A549 (cell line): Measurements from ENCODE around the gene SKI. TPM values are rescaled to one million over a fixed set of nuclear protein-coding genes. Genes with fewer than 3 reads are reported as not detected.

Experiments
- ATAC-seq, 2 experiments: fragments of 200-7000 bp in 1 of 2; fragments of >200 bp in 1 of 2; cut with Nextera tagmentation in 1 of 2; cut with Tn5 transposase in 1 of 2; 3 replicates each; pipeline versions ENCODE4 v1.8.0 to v1.9.1; 2018 to 2020; ENCODE audit warnings: mild to moderate bottlenecking in 1 of 2, moderate library complexity in 1 of 2
- CTCF ChIA-PET: fragments of 300-600 bp; sonication (Branson Sonifier 250); formaldehyde crosslinking; extraction: SDS; loops from one replicate; lab custom pipeline; 2021; ENCODE audit warnings: antibody characterized with exemption, inconsistent platforms; lab: Yijun Ruan, JAX
- POLR2A ChIA-PET: fragments of 350-600 bp; formaldehyde crosslinking; extraction: SDS; loops from one replicate; lab custom pipeline; 2021; ENCODE audit warnings: antibody characterized with exemption, inconsistent platforms; lab: Yijun Ruan, JAX
- DNase-seq, 2 experiments: peaks; one replicate each; pipeline versions ENCODE4 v3.0.0 to v3.0.0-alpha.2; 2011 to 2016; ENCODE audit warnings: low read depth in 1 of 2, low spot score in 1 of 2
- FAIRE-seq: peaks from 2 replicates; lab custom pipeline; 2011; peaks lifted over from hg19 to GRCh38; lab: Jason Lieb, UNC
- H3K27ac ChIP-seq, 2 experiments: fragments of >200 bp; sonication (Bioruptor Twin); formaldehyde crosslinking; 3 replicates each; pipeline ENCODE4 v1.5.1; 2016 to 2017
- H3K4me1 ChIP-seq: fragments of >200 bp; sonication (Bioruptor Twin); formaldehyde crosslinking; 3 replicates; pipeline ENCODE4 v1.6.1; 2016
- H3K4me2 ChIP-seq: fragments of >200 bp; sonication (Bioruptor Twin); formaldehyde crosslinking; 3 replicates; pipeline ENCODE4 v1.6.1; 2016
- H3K4me3 ChIP-seq: fragments of >200 bp; sonication (Bioruptor Twin); formaldehyde crosslinking; 3 replicates; pipeline ENCODE4 v1.5.1; 2016
- H3K9me3 ChIP-seq: fragments of >200 bp; sonication (Bioruptor Twin); formaldehyde crosslinking; 3 replicates; pipeline ENCODE4 v1.6.1; 2016
- E2F6 ChIP-seq: IDR thresholded peaks from 2 replicates; pipeline ENCODE4 v1.6.1; 2012; ENCODE audit warnings: low read depth, borderline replicate concordance
- EHMT2 ChIP-seq: fragments of 200-600 bp; sonication (generic); IDR thresholded peaks from 2 replicates; pipeline ENCODE4 v1.6.1; 2016; ENCODE audit warnings: antibody characterized with exemption, low read depth, mild to moderate bottlenecking, moderate library complexity
- ELK1 ChIP-seq: fragments of 150-350 bp; IDR thresholded peaks from 2 replicates; pipeline ENCODE4 v1.6.1; 2014; ENCODE audit warnings: low read depth, mild to moderate bottlenecking, low read length
- EP300 ChIP-seq, 2 experiments: fragments of >200 bp; sonication (Bioruptor Twin); formaldehyde crosslinking; IDR thresholded peaks; 2 replicates in 1 of 2; 3 replicates in 1 of 2; pipeline ENCODE4 v1.6.1; 2016 to 2017
- HDAC2 ChIP-seq: fragments of 200-600 bp; sonication (generic); IDR thresholded peaks from 2 replicates; pipeline ENCODE4 v1.6.1; 2016
- HES2 ChIP-seq: fragments of >200 bp; sonication (Bioruptor Twin); formaldehyde crosslinking; IDR thresholded peaks from 2 replicates; pipeline ENCODE4 v1.6.1; 2016
- HEYL ChIP-seq: fragments of 250-450 bp; sonication (Bioruptor Pico); IDR thresholded peaks from 2 replicates; pipeline ENCODE4 v1.8.0; 2021; ENCODE audit warnings: mild to moderate bottlenecking, moderate library complexity
- HOXB5 ChIP-seq: fragments of 250-450 bp; sonication (Bioruptor Pico); IDR thresholded peaks from 2 replicates; pipeline ENCODE4 v1.5.0; 2020; ENCODE audit warnings: mild to moderate bottlenecking, moderate library complexity
- JUN ChIP-seq, 2 experiments: fragments of >200 bp; sonication (Bioruptor Twin); formaldehyde crosslinking; IDR thresholded peaks; 2 replicates in 1 of 2; 3 replicates in 1 of 2; pipeline ENCODE4 v1.6.1; 2016 to 2017
- JUNB ChIP-seq: fragments of >200 bp; sonication (Bioruptor Twin); formaldehyde crosslinking; IDR thresholded peaks from 2 replicates; pipeline ENCODE4 v1.6.1; 2016
- KDM5A ChIP-seq: fragments of 200-600 bp; sonication (generic); IDR thresholded peaks from 2 replicates; pipeline ENCODE4 v1.6.1; 2016; ENCODE audit warnings: antibody characterized with exemption, mild to moderate bottlenecking
- MAFK ChIP-seq: fragments of 450-650 bp; IDR thresholded peaks from 2 replicates; pipeline ENCODE4 v1.6.1; 2014; ENCODE audit not compliant: partially characterized antibody
- NPAS2 ChIP-seq: fragments of 250-450 bp; sonication (Bioruptor Pico); IDR thresholded peaks from 2 replicates; pipeline ENCODE4 v1.8.0; 2022; ENCODE audit warnings: mild to moderate bottlenecking, moderate library complexity, borderline replicate concordance
- RCOR1 ChIP-seq: fragments of 150-350 bp; IDR thresholded peaks from 2 replicates; pipeline ENCODE4 v1.6.1; 2014; ENCODE audit warnings: antibody characterized with exemption, low read length, low read depth
- REST ChIP-seq: fragments of 200-600 bp; sonication (generic); IDR thresholded peaks from 2 replicates; pipeline ENCODE4 v1.6.1; 2016; ENCODE audit warnings: antibody characterized with exemption, mild to moderate bottlenecking, moderate library complexity
- RFX5 ChIP-seq: fragments of 450-650 bp; IDR thresholded peaks from 2 replicates; pipeline ENCODE4 v1.7.1; 2014; ENCODE audit warnings: antibody characterized with exemption, mild to moderate bottlenecking, moderate library complexity
- RNF2 ChIP-seq: fragments of 200-600 bp; sonication (generic); IDR thresholded peaks from 2 replicates; pipeline ENCODE4 v1.6.1; 2016; ENCODE audit warnings: low read depth, mild to moderate bottlenecking, antibody characterized with exemption, moderate library complexity, borderline replicate concordance
- USF2 ChIP-seq: fragments of 450-650 bp; IDR thresholded peaks from 2 replicates; pipeline ENCODE4 v1.6.1; 2014; ENCODE audit warnings: antibody characterized with exemption
- ZFP36 ChIP-seq: fragments of 450-650 bp; IDR thresholded peaks from 2 replicates; pipeline ENCODE4 v1.6.1; 2014; ENCODE audit warnings: borderline replicate concordance; ENCODE audit not compliant: partially characterized antibody
- WGBS: methylation state at CpG from one replicate; pipeline ENCODE4 v1.1.6; 2017; ENCODE audit errors: missing lambda C conversion rate; 5-methylcytosine and 5-hydroxymethylcytosine counted together
- polyA plus RNA-seq, 4 experiments: library from polyadenylated mRNA; depleted of rRNA in 3 of 4; stranded (reverse); fragments of >200 nt; fragmentation: RNase III in 1 of 4; extraction: RNeasy Plus Mini Kit Qiagen cat#74134 plus additional on column Dnase treatment in 1 of 4; gene quantifications; 2 replicates in 3 of 4; 3 replicates in 1 of 4; pipeline ENCODE4 v1.2.3, GENCODE V29; 2011 to 2017

Gene SKI
- polyA plus RNA-seq, 2 of the 4 experiments (the other 2 are of a cell fraction): 2.8 to 12.0 TPM

GRCh38 chr1:2257245-2257627, 29.1 kb downstream of the SKI start:
- TF ChIP-seq RCOR1: no peak
- TF ChIP-seq HEYL (CRISPR knock-in tag): no peak
- TF ChIP-seq EP300 (IDR thresholded peaks at IDR 0.05): no peak
- no peak for TF ChIP-seq JUN (IDR thresholded peaks at IDR 0.05)
- TF ChIP-seq E2F6: no peak
- Histone ChIP-seq H3K4me1 (no peaks in the 10 kb centered on the region), H3K27ac (no peak overlapping the region), H3K9me3 (no peaks in the 10 kb centered on the region), H3K4me3 (no peak overlapping the region), H3K4me2 (no peak overlapping the region)
- POLR2A ChIA-PET: no interaction called here
- WGBS: 94% methylated on average over 15 of the region's 20 CpGs
- ATAC-seq: no peak
- FAIRE-seq: no peak
- CTCF ChIA-PET: interaction anchor here (1.2 kb wide), 1 partner anchor 57 kb away, joined by 3 read pairs; no protein-coding TSS in a partner anchor
- DNase-seq: no peak

GRCh38 chr1:2258122-2258681, 30.1 kb downstream of the SKI start:
- TF ChIP-seq REST (no peak), EHMT2 (no peak), ELK1 (no peak), JUNB (no peak), HES2 (no peak), HOXB5 (no peak), NPAS2 (no peak), HEYL (CRISPR knock-in tag) (no peak), RNF2 (no peak), ZFP36 (no peak), KDM5A (no peak), RFX5 (no peak), MAFK (no peak), USF2 (no peak), HDAC2 (no peak)
- 87% methylated on average over 13 of the region's 13 CpGs for WGBS
- H3K4me2 ChIP-seq: no peak overlapping the region
- POLR2A ChIA-PET: no interaction called here
- no peaks in the 10 kb centered on the region for H3K9me3 ChIP-seq
- no peak for FAIRE-seq
- ATAC-seq: no peak
- DNase-seq: no peak
- CTCF ChIA-PET: no interaction called here
- no peaks in the 10 kb centered on the region for H3K4me1 ChIP-seq
- no peak overlapping the region for H3K4me3 ChIP-seq
- H3K27ac ChIP-seq: no peak overlapping the region
